Measurements from ENCODE around the gene PUS10.

DNA sequence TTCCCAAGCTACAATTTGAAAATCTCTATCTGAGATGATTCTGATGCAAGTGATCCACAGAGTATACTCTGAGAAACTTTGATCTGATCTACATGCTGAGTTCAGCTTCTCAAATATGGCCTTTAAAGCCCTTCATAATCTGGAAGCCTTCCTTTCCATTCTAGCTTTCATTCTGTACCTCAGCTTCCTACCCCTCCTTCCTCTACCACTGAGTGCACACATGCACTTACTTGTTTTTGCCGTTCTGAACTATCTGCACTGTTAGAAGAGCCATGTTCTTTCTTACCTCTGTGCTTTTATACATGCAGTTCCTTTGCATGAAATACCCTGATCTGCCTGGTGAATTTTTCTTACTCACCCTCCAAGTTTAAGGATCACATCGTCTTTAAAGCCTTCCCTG is 111.7 kb downstream of the PUS10 start:
- TF ChIP-seq, protein P1, sequence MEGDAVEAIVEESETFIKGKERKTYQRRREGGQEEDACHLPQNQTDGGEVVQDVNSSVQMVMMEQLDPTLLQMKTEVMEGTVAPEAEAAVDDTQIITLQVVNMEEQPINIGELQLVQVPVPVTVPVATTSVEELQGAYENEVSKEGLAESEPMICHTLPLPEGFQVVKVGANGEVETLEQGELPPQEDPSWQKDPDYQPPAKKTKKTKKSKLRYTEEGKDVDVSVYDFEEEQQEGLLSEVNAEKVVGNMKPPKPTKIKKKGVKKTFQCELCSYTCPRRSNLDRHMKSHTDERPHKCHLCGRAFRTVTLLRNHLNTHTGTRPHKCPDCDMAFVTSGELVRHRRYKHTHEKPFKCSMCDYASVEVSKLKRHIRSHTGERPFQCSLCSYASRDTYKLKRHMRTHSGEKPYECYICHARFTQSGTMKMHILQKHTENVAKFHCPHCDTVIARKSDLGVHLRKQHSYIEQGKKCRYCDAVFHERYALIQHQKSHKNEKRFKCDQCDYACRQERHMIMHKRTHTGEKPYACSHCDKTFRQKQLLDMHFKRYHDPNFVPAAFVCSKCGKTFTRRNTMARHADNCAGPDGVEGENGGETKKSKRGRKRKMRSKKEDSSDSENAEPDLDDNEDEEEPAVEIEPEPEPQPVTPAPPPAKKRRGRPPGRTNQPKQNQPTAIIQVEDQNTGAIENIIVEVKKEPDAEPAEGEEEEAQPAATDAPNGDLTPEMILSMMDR (IDR thresholded peaks at IDR 0.05; ENCODE audit: insufficient read depth, low read length) = no peak
- TF ChIP-seq, protein P2, sequence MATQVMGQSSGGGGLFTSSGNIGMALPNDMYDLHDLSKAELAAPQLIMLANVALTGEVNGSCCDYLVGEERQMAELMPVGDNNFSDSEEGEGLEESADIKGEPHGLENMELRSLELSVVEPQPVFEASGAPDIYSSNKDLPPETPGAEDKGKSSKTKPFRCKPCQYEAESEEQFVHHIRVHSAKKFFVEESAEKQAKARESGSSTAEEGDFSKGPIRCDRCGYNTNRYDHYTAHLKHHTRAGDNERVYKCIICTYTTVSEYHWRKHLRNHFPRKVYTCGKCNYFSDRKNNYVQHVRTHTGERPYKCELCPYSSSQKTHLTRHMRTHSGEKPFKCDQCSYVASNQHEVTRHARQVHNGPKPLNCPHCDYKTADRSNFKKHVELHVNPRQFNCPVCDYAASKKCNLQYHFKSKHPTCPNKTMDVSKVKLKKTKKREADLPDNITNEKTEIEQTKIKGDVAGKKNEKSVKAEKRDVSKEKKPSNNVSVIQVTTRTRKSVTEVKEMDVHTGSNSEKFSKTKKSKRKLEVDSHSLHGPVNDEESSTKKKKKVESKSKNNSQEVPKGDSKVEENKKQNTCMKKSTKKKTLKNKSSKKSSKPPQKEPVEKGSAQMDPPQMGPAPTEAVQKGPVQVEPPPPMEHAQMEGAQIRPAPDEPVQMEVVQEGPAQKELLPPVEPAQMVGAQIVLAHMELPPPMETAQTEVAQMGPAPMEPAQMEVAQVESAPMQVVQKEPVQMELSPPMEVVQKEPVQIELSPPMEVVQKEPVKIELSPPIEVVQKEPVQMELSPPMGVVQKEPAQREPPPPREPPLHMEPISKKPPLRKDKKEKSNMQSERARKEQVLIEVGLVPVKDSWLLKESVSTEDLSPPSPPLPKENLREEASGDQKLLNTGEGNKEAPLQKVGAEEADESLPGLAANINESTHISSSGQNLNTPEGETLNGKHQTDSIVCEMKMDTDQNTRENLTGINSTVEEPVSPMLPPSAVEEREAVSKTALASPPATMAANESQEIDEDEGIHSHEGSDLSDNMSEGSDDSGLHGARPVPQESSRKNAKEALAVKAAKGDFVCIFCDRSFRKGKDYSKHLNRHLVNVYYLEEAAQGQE (IDR thresholded peaks at IDR 0.05; ENCODE audit: insufficient replicate concordance, low read depth) = no peak

Data from HL-60 (cell line).